ENCODE results near the gene STBD1.

DNA sequence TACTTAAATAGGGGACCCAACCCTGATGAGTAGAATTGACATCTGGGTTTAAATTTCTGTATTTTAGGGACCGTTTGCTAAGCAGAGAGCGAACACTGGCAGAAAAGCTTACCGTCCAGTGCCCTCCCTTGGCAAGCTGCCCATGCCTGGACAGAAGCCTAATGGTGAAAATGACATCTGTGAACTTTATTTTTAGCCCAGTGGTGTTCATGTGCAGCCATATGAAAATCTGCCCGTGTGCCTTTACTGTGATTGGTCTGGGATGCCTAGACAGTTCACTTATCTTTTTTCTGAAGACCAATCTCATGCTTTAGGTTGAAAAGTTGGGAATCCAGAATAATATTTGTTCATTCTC, 1.1 kb downstream of the STBD1 start:
- TF ChIP-seq, protein P1, sequence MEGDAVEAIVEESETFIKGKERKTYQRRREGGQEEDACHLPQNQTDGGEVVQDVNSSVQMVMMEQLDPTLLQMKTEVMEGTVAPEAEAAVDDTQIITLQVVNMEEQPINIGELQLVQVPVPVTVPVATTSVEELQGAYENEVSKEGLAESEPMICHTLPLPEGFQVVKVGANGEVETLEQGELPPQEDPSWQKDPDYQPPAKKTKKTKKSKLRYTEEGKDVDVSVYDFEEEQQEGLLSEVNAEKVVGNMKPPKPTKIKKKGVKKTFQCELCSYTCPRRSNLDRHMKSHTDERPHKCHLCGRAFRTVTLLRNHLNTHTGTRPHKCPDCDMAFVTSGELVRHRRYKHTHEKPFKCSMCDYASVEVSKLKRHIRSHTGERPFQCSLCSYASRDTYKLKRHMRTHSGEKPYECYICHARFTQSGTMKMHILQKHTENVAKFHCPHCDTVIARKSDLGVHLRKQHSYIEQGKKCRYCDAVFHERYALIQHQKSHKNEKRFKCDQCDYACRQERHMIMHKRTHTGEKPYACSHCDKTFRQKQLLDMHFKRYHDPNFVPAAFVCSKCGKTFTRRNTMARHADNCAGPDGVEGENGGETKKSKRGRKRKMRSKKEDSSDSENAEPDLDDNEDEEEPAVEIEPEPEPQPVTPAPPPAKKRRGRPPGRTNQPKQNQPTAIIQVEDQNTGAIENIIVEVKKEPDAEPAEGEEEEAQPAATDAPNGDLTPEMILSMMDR (IDR thresholded peaks at IDR 0.05; ENCODE audit: low read depth, low read length) = no peak
- no peak for TF ChIP-seq EZH2phosphoT487 (IDR thresholded peaks at IDR 0.05; ENCODE audit: low read depth)
